Measurements from ENCODE around the gene MOGAT3. TPM values are rescaled to one million over a fixed set of nuclear protein-coding genes. Genes with fewer than 3 reads are reported as not detected.

Gene MOGAT3
- total RNA-seq, 1 experiment from 2014 or later = 0.15 TPM

GRCh38 chr7:101226721-101227120 lies 25.9 kb upstream of the MOGAT3 start:
- H3K27me3 Mint-ChIP-seq (ENCODE audit: low read depth) = no peaks in the 10 kb centered on the region
- no peak overlapping the region for H3T11ph ChIP-seq (ENCODE audit: low read length)
- no peak overlapping the region for H3K23ac ChIP-seq (ENCODE audit: insufficient read length, low read depth, low read length)
- H4K91ac ChIP-seq (ENCODE audit: insufficient read length, low read depth, low read length) = no peak overlapping the region
- no peak overlapping the region for H3K4ac ChIP-seq (ENCODE audit: low read depth, low read length)
- no peak for DNase-seq
- H4K5ac ChIP-seq (ENCODE audit: insufficient read length, low read depth, low read length) = no peak overlapping the region
- H2BK20ac ChIP-seq (ENCODE audit: low read depth, low read length, poor library complexity, severe bottlenecking) = no peak overlapping the region
- peaks cover 26 to 53% (median 27%) of the 10 kb centered on the region in 3 experiments for H3K36me3 Mint-ChIP-seq (ENCODE audit: insufficient read depth in 1 of 3, low read depth in 3 of 3)
- H3K4me1 ChIP-seq (ENCODE audit: insufficient read depth, low read length) = no peaks in the 10 kb centered on the region; the same call in 1 of the 2 replicates
- H2AFZ ChIP-seq (ENCODE audit: low read length) = no peak overlapping the region
- no peak overlapping the region for H2BK120ac ChIP-seq (ENCODE audit: low read depth, low read length, poor library complexity, severe bottlenecking)
- H3K79me1 ChIP-seq (ENCODE audit: insufficient read depth, low read depth, low read length, poor library complexity, severe bottlenecking) = no peaks in the 10 kb centered on the region
- no peak overlapping the region for H3K9ac ChIP-seq (ENCODE audit: extremely low read depth, insufficient read length, low read length)
- no peak overlapping the region for H3K27ac Mint-ChIP-seq
- peaks cover 15 to 18% of the 10 kb centered on the region in 2 experiments for H3K4me1 Mint-ChIP-seq
- H2BK5ac ChIP-seq (ENCODE audit: insufficient read length, low read length) = no peak overlapping the region
- H3K27ac ChIP-seq (ENCODE audit: insufficient read length, low read depth, low read length) = no peak overlapping the region
- H3K18ac ChIP-seq (ENCODE audit: insufficient read length, low read depth, low read length) = no peak overlapping the region
- no peaks in the 10 kb centered on the region for H3K9me3 Mint-ChIP-seq
- WGBS (ENCODE audit: extremely low coverage, insufficient read length, low lambda C conversion rate) = no CpG with 5 or more reads among the region's 9 CpGs
- no peak overlapping the region for H3K14ac ChIP-seq (ENCODE audit: insufficient read depth, low read length)
- no peak overlapping the region for H2BK12ac ChIP-seq (ENCODE audit: insufficient read length, low read depth, low read length)
- no peak overlapping the region for H4K8ac ChIP-seq (replicated peaks; ENCODE audit: insufficient read length, low read depth, low read length)
- H4K20me1 ChIP-seq (ENCODE audit: control insufficient read depth, insufficient read depth, insufficient read length) = no peaks in the 10 kb centered on the region
- H2AK5ac ChIP-seq (ENCODE audit: insufficient read length, low read length) = no peak overlapping the region
- H3K27me3 ChIP-seq (ENCODE audit: insufficient read depth, low read length) = no peaks in the 10 kb centered on the region
- H3K56ac ChIP-seq (ENCODE audit: insufficient read length, low read depth, low read length) = no peak overlapping the region
- H3K9me3 ChIP-seq (ENCODE audit: control insufficient read depth, low read depth, low read length) = no peaks in the 10 kb centered on the region
- no peak overlapping the region for H3K4me3 Mint-ChIP-seq
- H2BK15ac ChIP-seq (ENCODE audit: low read depth, low read length) = no peak overlapping the region
- TF ChIP-seq CTCF (conservative IDR thresholded peaks at IDR 0.05) = no peak
- no peaks in the 10 kb centered on the region for H3K79me2 ChIP-seq (ENCODE audit: insufficient read depth, low read length)
- H3K4me2 ChIP-seq (ENCODE audit: insufficient read depth, insufficient read length, low read length) = no peak overlapping the region
- H3K23me2 ChIP-seq (ENCODE audit: insufficient read length, low read depth, low read length, poor library complexity, severe bottlenecking) = no peaks in the 10 kb centered on the region
